Esophagus (tissue), 2 donors: ENCODE data around the gene SPNS2. TPM values are rescaled to one million over a fixed set of nuclear protein-coding genes. Genes with fewer than 3 reads are reported as not detected.
A peak's percentile ranks its signal among the peaks of the same experiment; 100 is the strongest.

ENCODE experiments used
- H3K27ac ChIP-seq, 2 donors: one replicate each; pipeline ENCODE4 v1.5.1; 2013; ENCODE audit warnings: low read depth in 2 of 2, mild to moderate bottlenecking in 2 of 2, inconsistent platforms in 1 of 2, low read length in 1 of 2, moderate library complexity in 1 of 2
- H3K27me3 ChIP-seq, 2 donors: one replicate each; pipeline ENCODE4 v1.6.1; 2013; ENCODE audit warnings: low read length in 2 of 2, control low read depth in 1 of 2, mild to moderate bottlenecking in 1 of 2; ENCODE audit not compliant: insufficient read depth in 2 of 2, control insufficient read depth in 1 of 2
- H3K36me3 ChIP-seq, 2 donors: one replicate each; pipeline ENCODE4 v1.6.1; 2013; ENCODE audit warnings: low read length in 1 of 2; ENCODE audit not compliant: control insufficient read depth in 2 of 2, insufficient read depth in 2 of 2
- H3K4me1 ChIP-seq, 2 donors: one replicate each; pipeline ENCODE4 v1.6.1; 2013; ENCODE audit warnings: low read length in 1 of 2; ENCODE audit not compliant: control insufficient read depth in 2 of 2, insufficient read depth in 2 of 2
- H3K4me3 ChIP-seq, 2 donors: one replicate each; pipeline ENCODE4 v1.5.1; 2013; ENCODE audit warnings: low read length in 2 of 2, mild to moderate bottlenecking in 2 of 2, low read depth in 1 of 2, moderate library complexity in 1 of 2
- H3K9me3 ChIP-seq, 2 donors: one replicate each; pipeline ENCODE4 v1.6.1; 2013; ENCODE audit warnings: mild to moderate bottlenecking in 2 of 2, low read depth in 1 of 2, low read length in 1 of 2, moderate library complexity in 1 of 2; ENCODE audit not compliant: control insufficient read depth in 2 of 2, insufficient read depth in 1 of 2
- WGBS, 2 donors: extraction: QIAGEN DNeasy Blood & Tissue Kit; methylation state at CpG; one replicate each; pipeline ENCODE4 v1.1.7; 2013; 5-methylcytosine and 5-hydroxymethylcytosine counted together
- polyA plus RNA-seq, 2 donors: library from polyadenylated mRNA; stranded (reverse); fragments of 200-250 nt; gene quantifications; one replicate each; pipeline ENCODE4 v1.2.3, GENCODE V29; 2013
- donor health status: healthy with polysubstance abuse.
- donor health status: Bipolar disorder and iron deficiency.

The SPNS2 gene
- polyA plus RNA-seq, 2 donors, result 95.3 to 238 TPM

DNA sequence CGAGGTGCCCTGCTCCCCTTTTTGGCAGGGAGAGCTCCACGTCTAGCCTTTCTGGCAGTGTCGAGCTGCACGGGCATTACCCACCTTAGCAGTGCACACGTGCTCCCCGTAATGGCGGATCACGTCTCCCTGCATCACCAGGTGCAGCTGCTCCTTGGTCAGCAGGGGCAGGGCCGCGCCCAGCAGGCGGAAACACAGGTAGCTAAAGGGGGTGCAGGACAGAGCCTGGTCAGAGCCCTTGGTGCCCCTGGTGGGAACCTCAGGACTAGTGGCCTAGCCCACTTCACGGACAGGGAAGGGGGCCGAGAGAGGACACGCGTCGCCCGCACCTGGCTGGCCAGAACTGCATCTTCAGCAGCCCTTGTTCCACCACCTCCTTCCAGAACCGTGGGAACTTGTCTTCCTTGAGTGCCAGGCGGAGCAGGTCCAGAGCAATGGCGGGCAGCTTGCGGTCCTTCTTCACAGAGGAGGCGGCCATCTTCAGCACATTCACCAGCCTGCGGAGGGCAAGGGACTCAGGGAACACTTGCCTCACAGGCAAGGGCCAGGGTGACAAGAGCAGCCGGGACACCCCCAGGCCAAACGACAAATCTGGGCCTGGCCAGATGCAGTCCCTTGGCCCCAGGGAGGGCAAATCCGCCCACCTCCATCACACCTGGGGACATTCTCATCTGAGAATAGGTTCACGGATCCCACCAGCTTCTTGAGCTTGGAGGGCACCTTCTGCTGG is 53.3 kb downstream of the SPNS2 start:
- Histone ChIP-seq H3K27ac (no peak overlapping the region), H3K27me3 (no peaks in the 10 kb centered on the region), H3K4me3 (no peak overlapping the region), H3K9me3 (no peaks in the 10 kb centered on the region), H3K4me1 (peaks cover 7 to 18% of the 10 kb centered on the region in 2 donors), H3K36me3 (peaks cover 27 to 59% of the 10 kb centered on the region in 2 donors)
- 94% methylated on average over 27 of the region's 27 CpGs for WGBS, 2 donors

DNA sequence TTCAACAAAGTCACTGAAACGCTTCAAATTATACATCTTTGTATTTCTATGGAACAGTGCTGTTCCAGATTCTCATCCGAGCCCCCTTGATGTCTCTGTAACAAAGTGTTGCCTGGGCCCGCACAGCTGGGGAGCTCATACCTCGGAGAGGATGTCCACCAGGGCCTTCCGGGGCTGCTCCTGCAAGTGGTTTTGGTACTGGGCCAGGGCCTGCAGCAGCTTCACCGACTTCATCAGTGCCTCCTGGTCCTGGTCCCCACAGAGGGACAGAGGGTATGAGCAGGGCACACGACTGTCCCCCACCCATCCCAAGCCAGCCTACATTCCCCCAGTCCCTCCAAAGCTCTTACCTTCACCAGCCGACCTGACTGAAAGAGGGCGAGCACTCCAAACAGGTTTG is 55.0 kb downstream of the SPNS2 start:
- H3K27me3 ChIP-seq, result no peaks in the 10 kb centered on the region
- 69 to 70% methylated on average over 9 of the region's 9 CpGs for WGBS, 2 donors
- H3K27ac ChIP-seq, result peak overlapping the region in 1 of 2 donors; percentile 6
- peaks cover 22 to 54% of the 10 kb centered on the region in 2 donors for H3K36me3 ChIP-seq
- H3K9me3 ChIP-seq, result no peaks in the 10 kb centered on the region
- H3K4me1 ChIP-seq, result peaks cover 7 to 18% of the 10 kb centered on the region in 2 donors
- H3K4me3 ChIP-seq, result peak overlapping the region in 1 of 2 donors; percentile 78

- H3K4me1 ChIP-seq, result peaks cover 7 to 23% of the 10 kb centered on the region in 2 donors
- peaks cover 18 to 47% of the 10 kb centered on the region in 2 donors for H3K36me3 ChIP-seq
- H3K9me3 ChIP-seq, result no peaks in the 10 kb centered on the region
- no peaks in the 10 kb centered on the region for H3K27me3 ChIP-seq
- 14% methylated on average over 18 of the region's 18 CpGs for WGBS, 2 donors
- peak overlapping the region; percentile 78 to 87 for H3K4me3 ChIP-seq
- H3K27ac ChIP-seq, result peak overlapping the region in 1 of 2 donors; percentile 59
These were observed 55.8 kb downstream of the SPNS2 start for GRCh38 chr17:4554441-4554996.

DNA sequence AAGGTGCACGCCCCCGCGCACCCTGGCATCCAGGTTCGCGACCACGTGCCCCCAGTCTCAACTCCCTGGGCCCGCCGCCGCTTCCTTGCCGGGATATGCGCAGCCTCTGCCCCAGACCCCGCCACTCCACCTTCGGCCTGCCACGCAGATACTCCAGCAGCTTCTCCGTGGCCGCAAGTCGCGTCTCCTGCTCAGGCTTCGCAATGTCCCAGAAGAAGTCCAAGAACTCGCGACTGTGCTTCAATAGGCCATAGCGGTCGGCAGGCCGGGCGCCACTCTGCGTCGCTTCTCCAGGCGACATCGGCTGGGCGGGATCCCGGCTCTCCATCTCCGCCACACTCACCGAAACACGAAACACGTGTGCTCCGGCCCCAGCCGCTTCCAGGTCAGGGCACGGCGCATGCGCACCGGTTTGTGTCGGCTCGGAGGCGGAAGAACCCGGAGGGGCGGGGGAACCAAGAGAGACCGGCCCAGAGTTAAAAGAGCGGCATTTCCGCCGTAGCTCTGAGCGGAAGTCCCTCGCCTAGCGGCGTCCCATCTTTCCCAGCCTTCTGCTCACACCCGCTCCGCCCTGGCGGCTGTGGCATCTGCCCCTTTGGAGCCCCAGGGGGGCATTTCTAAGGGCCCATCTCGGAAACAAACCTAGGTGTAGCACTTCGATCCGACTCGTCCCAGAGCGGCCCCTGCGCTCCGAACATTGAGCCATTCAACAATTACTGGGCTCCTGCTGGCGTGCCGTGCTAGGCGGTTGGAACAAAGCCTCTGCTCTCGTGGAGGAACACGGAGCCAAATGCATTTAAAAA is 56.5 kb downstream of the SPNS2 start, which contains the start of gene MYBBP1A:
MYBBP1A (minus strand) TSS at position 388 of the 803 bp plus-strand sequence; CDS start at position 328, 60 bp downstream.
- Histone ChIP-seq H3K4me1 (peaks cover 7 to 23% of the 10 kb centered on the region in 2 donors), H3K27me3 (no peaks in the 10 kb centered on the region), H3K36me3 (peaks cover 14 to 42% of the 10 kb centered on the region in 2 donors), H3K4me3 (peak within 1 kb of the TSS; percentile 78 to 87), H3K27ac (peak within 1 kb of the TSS; percentile 80 to 85), H3K9me3 (no peaks in the 10 kb centered on the region)
- 1% methylated on average over 69 of the region's 69 CpGs for WGBS, 2 donors

DNA sequence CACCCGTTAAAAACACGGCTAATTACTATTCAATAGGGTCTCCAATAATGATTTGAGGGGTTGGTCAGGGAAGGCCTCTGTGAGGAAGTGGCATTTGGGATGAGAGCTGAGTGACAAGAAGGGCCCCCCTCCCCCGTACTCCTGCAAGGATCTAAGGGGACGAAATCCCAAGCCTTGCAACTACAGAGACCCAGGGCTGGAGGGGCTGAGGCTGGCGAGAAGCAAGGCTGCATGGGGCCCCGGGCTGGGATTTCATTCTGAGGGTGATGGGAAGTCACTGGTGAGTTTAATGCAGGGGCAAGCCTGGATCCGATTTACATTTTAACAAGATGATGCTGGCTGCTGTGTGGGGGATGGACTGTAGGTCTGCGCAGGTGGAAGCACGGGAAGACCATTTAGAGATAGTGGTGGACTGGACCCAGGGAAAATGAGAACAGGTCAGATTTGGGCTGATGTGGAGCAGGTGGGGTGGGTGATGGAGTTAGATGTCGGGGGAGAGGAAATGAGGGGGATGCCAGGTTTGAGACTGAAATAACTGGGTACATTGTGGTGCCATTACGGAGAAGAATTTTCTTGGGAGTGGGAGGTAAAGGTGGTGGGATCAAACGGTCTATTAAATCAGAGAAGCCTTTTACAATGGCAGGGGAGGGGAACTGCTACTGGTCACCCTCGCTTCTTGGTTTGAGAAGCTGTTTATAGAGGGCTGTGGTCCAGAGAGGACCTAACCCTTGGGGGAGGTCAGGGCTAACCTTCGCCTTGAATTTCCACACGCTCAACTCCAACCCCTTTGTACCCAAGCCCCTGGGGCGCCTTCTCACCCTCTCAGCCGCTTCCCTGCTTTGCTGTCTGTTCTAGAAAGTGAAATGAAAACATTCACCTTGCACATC is 57.4 kb downstream of the SPNS2 start:
- 66 to 67% methylated on average over 17 of the region's 17 CpGs for WGBS, 2 donors

DNA sequence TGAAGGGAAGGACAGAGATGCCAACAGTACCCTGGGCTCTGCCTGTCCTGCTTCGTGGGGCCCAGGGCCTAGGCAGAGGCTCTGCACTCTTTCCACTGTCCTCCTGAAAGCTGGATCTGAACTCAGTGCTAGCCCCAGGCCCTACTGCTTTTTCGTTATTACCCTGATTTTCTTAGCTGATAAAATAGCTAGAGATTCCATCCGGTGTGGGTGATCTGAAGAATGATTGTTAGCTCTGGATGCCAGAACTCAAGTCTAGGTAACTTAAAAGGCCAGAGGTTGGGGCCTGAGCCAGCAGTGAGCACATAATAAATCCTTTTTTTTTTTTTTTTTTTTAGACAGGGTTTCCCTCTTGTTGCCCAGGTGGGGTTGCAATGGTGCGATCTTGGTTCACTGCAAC is 58.3 kb downstream of the SPNS2 start:
- 83 to 85% methylated on average over 4 of the region's 4 CpGs for WGBS, 2 donors
- Histone ChIP-seq H3K36me3 (peaks cover 7 to 26% of the 10 kb centered on the region in 2 donors), H3K9me3 (no peaks in the 10 kb centered on the region), H3K4me3 (no peak overlapping the region), H3K27ac (no peak overlapping the region), H3K4me1 (peaks cover 10 to 29% of the 10 kb centered on the region in 2 donors), H3K27me3 (no peaks in the 10 kb centered on the region)

More for the DNA sequence above, 57.4 kb downstream of the SPNS2 start:
- peaks cover 11 to 32% of the 10 kb centered on the region in 2 donors for H3K36me3 ChIP-seq
- no peaks in the 10 kb centered on the region for H3K9me3 ChIP-seq
- peak overlapping the region; percentile 78 to 87 for H3K4me3 ChIP-seq
- peak overlapping the region in 1 of 2 donors; percentile 85 for H3K27ac ChIP-seq
- H3K4me1 ChIP-seq, result peaks cover 10 to 29% of the 10 kb centered on the region in 2 donors
- H3K27me3 ChIP-seq, result no peaks in the 10 kb centered on the region

DNA sequence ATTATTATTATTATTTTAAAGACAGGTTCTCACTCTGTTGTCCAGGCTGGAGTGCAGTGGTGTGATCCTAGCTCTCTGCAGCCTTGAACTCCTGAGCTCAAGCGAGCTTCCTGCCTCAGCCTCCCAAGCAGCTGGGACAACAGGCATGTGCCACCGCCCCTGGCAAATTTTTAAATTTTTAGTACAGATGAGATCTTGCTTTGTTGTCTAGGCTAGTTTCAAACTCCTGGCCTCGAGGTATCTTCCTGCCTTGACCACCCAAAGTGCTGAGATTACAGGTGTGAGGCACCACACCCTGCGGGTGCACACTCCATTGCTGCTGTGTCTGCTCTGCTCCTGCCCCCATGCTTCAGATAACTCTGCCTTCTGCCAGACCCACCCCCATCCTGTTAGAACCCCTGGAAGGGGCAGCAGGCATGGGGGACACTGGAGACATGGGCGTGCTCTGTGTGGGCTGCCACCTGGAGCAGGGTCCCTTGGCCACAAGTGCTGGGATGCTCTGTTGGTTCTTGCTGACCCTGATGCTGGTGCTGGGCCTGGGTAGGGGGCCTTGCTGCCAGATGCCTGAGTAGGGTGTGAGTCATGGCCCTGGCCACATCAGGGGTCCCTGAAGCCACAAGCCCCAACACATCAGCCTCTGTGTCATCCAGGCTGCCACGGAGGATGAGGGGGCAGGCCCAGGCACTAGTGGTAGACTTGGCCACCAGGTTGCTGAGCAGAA is 59.1 kb downstream of the SPNS2 start:
- Histone ChIP-seq H3K9me3 (no peaks in the 10 kb centered on the region), H3K4me3 (no peak overlapping the region), H3K4me1 (peaks cover 10 to 29% of the 10 kb centered on the region in 2 donors), H3K27ac (no peak overlapping the region), H3K27me3 (no peaks in the 10 kb centered on the region), H3K36me3 (peaks cover 0 to 20% of the 10 kb centered on the region in 2 donors)
- 82 to 88% methylated on average over 6 of the region's 6 CpGs for WGBS, 2 donors

- H3K27me3 ChIP-seq, result no peaks in the 10 kb centered on the region
- WGBS, 2 donors, result 85 to 90% methylated on average over 22 to 24 of the region's 24 CpGs
- peaks cover 0 to 16% of the 10 kb centered on the region in 2 donors for H3K36me3 ChIP-seq
- H3K27ac ChIP-seq, result no peak overlapping the region
- H3K4me1 ChIP-seq, result peaks cover 10 to 29% of the 10 kb centered on the region in 2 donors
- no peak overlapping the region for H3K4me3 ChIP-seq
- H3K9me3 ChIP-seq, result no peaks in the 10 kb centered on the region
These were observed 59.8 kb downstream of the SPNS2 start for GRCh38 chr17:4558347-4558971.
